ENCODE measurements around the gene ESPL1. TPM values are rescaled to one million over a fixed set of nuclear protein-coding genes. Genes with fewer than 3 reads are reported as not detected.

The ESPL1 gene
- total and polyA plus RNA-seq, 4 donors: 2.8 to 19.3 (median 3.7) TPM

- no peak for TF ChIP-seq REST (IDR thresholded peaks at IDR 0.05)
- no peak for TF ChIP-seq SP1 (IDR thresholded peaks at IDR 0.05)
- no peak for TF ChIP-seq FOXA2 (IDR thresholded peaks at IDR 0.05)
Observed at GRCh38 chr12:53338916-53339315, 70.8 kb downstream of the ESPL1 start (continued).

GRCh38 chr12:53340398-53340797 is 72.3 kb downstream of the ESPL1 start:
- no peak for DNase-seq (ENCODE audit: low spot score)
- H3K36me3 ChIP-seq (ENCODE audit: control insufficient read depth in 4 of 4, insufficient read depth in 3 of 4, low read depth in 1 of 4, low read length in 3 of 4): no peaks in the 10 kb centered on the region
- H3K27ac ChIP-seq (ENCODE audit: low read depth in 1 of 2, low read length in 2 of 2): no peak overlapping the region
- H3K9ac ChIP-seq (ENCODE audit: low read depth in 1 of 2, low read length in 2 of 2): no peak overlapping the region
- 82% methylated on average over 9 of the region's 9 CpGs for WGBS
- H3K4me3 ChIP-seq (ENCODE audit: low read depth in 1 of 3, low read length in 3 of 3): no peak overlapping the region
- no peaks in the 10 kb centered on the region for H3K9me3 ChIP-seq (ENCODE audit: control insufficient read depth in 4 of 4, low read length in 3 of 4)
- H3K4me1 ChIP-seq (ENCODE audit: control insufficient read depth in 4 of 4, insufficient read depth in 4 of 4, low read length in 3 of 4): peaks cover 0 to 6% (median 2%) of the 10 kb centered on the region in 4 donors
- TF ChIP-seq ZBTB33 (IDR thresholded peaks at IDR 0.05) (no peak), CTCF (IDR thresholded peaks at IDR 0.05; ENCODE audit: low read depth, low read length, missing input control) (no peak), NR2F2 (IDR thresholded peaks at IDR 0.05) (no peak), ATF3 (IDR thresholded peaks at IDR 0.05) (no peak), HNF4G (IDR thresholded peaks at IDR 0.05) (no peak)
- H3K27me3 ChIP-seq (ENCODE audit: control insufficient read depth in 4 of 4, insufficient read depth in 4 of 4, low read length in 3 of 4): peaks cover 0 to 2% (median 0%) of the 10 kb centered on the region in 4 donors

Other genes with a start within 250 kb of the ESPL1 start
- gene TNS2, start 218.2 kb upstream of the ESPL1 start, total RNA-seq: 10 to 100 TPM; 11.7 to 94.0 TPM
- gene TNS2, start 218.2 kb upstream of the ESPL1 start, polyA plus RNA-seq: 10 to 100 TPM; 44.7 to 47.2 TPM
- gene SPRYD3, start 188.9 kb upstream of the ESPL1 start, total RNA-seq: 10 to 100 TPM in 1 of 2 donors, 1 to 10 TPM in 1; 6.0 to 15.2 TPM
- gene SPRYD3, start 188.9 kb upstream of the ESPL1 start, polyA plus RNA-seq: 10 to 100 TPM; 11.3 to 20.3 TPM
- gene IGFBP6, start 170.6 kb upstream of the ESPL1 start, total RNA-seq: 10 to 100 TPM in 1 of 2 donors, 1 to 10 TPM in 1; 1.6 to 13.6 TPM
- 10 to 100 TPM; 10.5 to 17.6 TPM for gene IGFBP6, start 170.6 kb upstream of the ESPL1 start, polyA plus RNA-seq
- gene SOAT2, start 164.8 kb upstream of the ESPL1 start, total RNA-seq: 1 to 10 TPM in 1 of 2 donors, under 1 TPM in 1; 0.92 to 9.4 TPM
- 1 to 10 TPM in 1 of 2 donors, under 1 TPM in 1; 0.48 to 1.6 TPM for gene SOAT2, start 164.8 kb upstream of the ESPL1 start, polyA plus RNA-seq
- 10 to 100 TPM in 1 of 2 donors, 1 to 10 TPM in 1; 8.4 to 14.4 TPM for gene ZNF740, start 87.6 kb upstream of the ESPL1 start, total RNA-seq
- gene ZNF740, start 87.6 kb upstream of the ESPL1 start, polyA plus RNA-seq: 1 to 10 TPM; 1.4 to 4.3 TPM
- gene CSAD, start 87.4 kb upstream of the ESPL1 start, total RNA-seq: 10 to 100 TPM in 1 of 2 donors, 1 to 10 TPM in 1; 4.4 to 37.1 TPM
- 10 to 100 TPM; 33.1 to 41.5 TPM for gene CSAD, start 87.4 kb upstream of the ESPL1 start, polyA plus RNA-seq
- 1 to 10 TPM; 1.7 to 1.8 TPM for gene ITGB7, start 61.0 kb upstream of the ESPL1 start, total RNA-seq
- 1 to 10 TPM; 2.4 TPM for gene ITGB7, start 61.0 kb upstream of the ESPL1 start, polyA plus RNA-seq
- gene RARG, start 36.1 kb upstream of the ESPL1 start, total RNA-seq: 1 to 10 TPM; 2.7 to 3.1 TPM
- gene RARG, start 36.1 kb upstream of the ESPL1 start, polyA plus RNA-seq: 1 to 10 TPM; 1.7 to 2.7 TPM
- 100 to 1,000 TPM; 118 to 176 TPM for gene PFDN5, start 27.2 kb downstream of the ESPL1 start, total RNA-seq
- 100 to 1,000 TPM; 237 to 245 TPM for gene PFDN5, start 27.2 kb downstream of the ESPL1 start, polyA plus RNA-seq
- 10 to 100 TPM; 15.0 to 18.8 TPM for gene MYG1, start 31.4 kb downstream of the ESPL1 start, total RNA-seq
- 10 to 100 TPM; 19.8 to 28.0 TPM for gene MYG1, start 31.4 kb downstream of the ESPL1 start, polyA plus RNA-seq
- gene AAAS, start 53.3 kb downstream of the ESPL1 start, total RNA-seq: 10 to 100 TPM; 25.4 to 37.0 TPM
- gene AAAS, start 53.3 kb downstream of the ESPL1 start, polyA plus RNA-seq: 10 to 100 TPM; 17.3 to 18.8 TPM
- gene SP7, start 68.1 kb downstream of the ESPL1 start, total RNA-seq: not detected
- not detected for gene SP7, start 68.1 kb downstream of the ESPL1 start, polyA plus RNA-seq
- 10 to 100 TPM; 28.4 to 36.5 TPM for gene SP1, start 111.9 kb downstream of the ESPL1 start, total RNA-seq
- 1 to 10 TPM; 3.8 to 7.9 TPM for gene SP1, start 111.9 kb downstream of the ESPL1 start, polyA plus RNA-seq
- under 1 TPM; 0.67 to 0.89 TPM for gene AMHR2, start 155.6 kb downstream of the ESPL1 start, total RNA-seq
- 1 to 10 TPM in 1 of 2 donors, under 1 TPM in 1; 0.96 to 1.3 TPM for gene AMHR2, start 155.6 kb downstream of the ESPL1 start, polyA plus RNA-seq
- 10 to 100 TPM; 18.2 to 21.3 TPM for gene PRR13, start 173.4 kb downstream of the ESPL1 start, total RNA-seq
- 100 to 1,000 TPM; 101 to 107 TPM for gene PRR13, start 173.4 kb downstream of the ESPL1 start, polyA plus RNA-seq
- 100 to 1,000 TPM; 224 to 377 TPM for gene PCBP2, start 183.8 kb downstream of the ESPL1 start, total RNA-seq
- 100 to 1,000 TPM; 130 to 222 TPM for gene PCBP2, start 183.8 kb downstream of the ESPL1 start, polyA plus RNA-seq
- 1 to 10 TPM; 1.5 to 2.4 TPM for gene MAP3K12, start 231.2 kb downstream of the ESPL1 start, total RNA-seq
- 1 to 10 TPM in 1 of 2 donors, under 1 TPM in 1; 0.53 to 1.4 TPM for gene MAP3K12, start 231.2 kb downstream of the ESPL1 start, polyA plus RNA-seq
- gene TARBP2, start 233.0 kb downstream of the ESPL1 start, total RNA-seq: 10 to 100 TPM; 18.7 to 22.0 TPM
- 10 to 100 TPM; 15.7 to 18.1 TPM for gene TARBP2, start 233.0 kb downstream of the ESPL1 start, polyA plus RNA-seq
- gene NPFF, start 239.2 kb downstream of the ESPL1 start, total RNA-seq: not detected
- gene NPFF, start 239.2 kb downstream of the ESPL1 start, polyA plus RNA-seq: not detected